OCI-LY1 (cell line): ENCODE data around the gene CCDC102B.

ENCODE experiments used
- H2AFZ ChIP-seq: fragments of 200-600 bp; sonication (generic), shearing (Covaris generic); 2 replicates; pipeline ENCODE4 v1.6.0; 2014; ENCODE audit warnings: antibody characterized with exemption, mild to moderate bottlenecking, low read length
- H3F3A ChIP-seq: fragments of 200-600 bp; sonication (generic), shearing (Covaris generic); 2 replicates; pipeline ENCODE4 v1.6.0; 2014; ENCODE audit warnings: mild to moderate bottlenecking, antibody characterized with exemption, low read length, moderate library complexity; ENCODE audit not compliant: insufficient read depth
- H3K27ac ChIP-seq: fragments of 200-600 bp; sonication (generic); 2 replicates; pipeline ENCODE4 v1.5.1; 2014; ENCODE audit warnings: low read length, mixed run types, mild to moderate bottlenecking, low read depth; ENCODE audit not compliant: poor library complexity, severe bottlenecking
- H3K27me3 ChIP-seq: fragments of 200-600 bp; sonication (generic); 2 replicates; pipeline ENCODE4 v1.6.0; 2014; ENCODE audit warnings: antibody characterized with exemption, mild to moderate bottlenecking, low read length, moderate library complexity; ENCODE audit not compliant: insufficient read depth
- H3K36me3 ChIP-seq: fragments of 200-600 bp; sonication (generic); 2 replicates; pipeline ENCODE4 v1.6.1; 2014; ENCODE audit warnings: mild to moderate bottlenecking, antibody characterized with exemption, low read length, moderate library complexity, mixed read lengths; ENCODE audit not compliant: insufficient read depth
- H3K4me1 ChIP-seq: fragments of 200-600 bp; sonication (generic); 2 replicates; pipeline ENCODE4 v1.5.1; 2014; ENCODE audit warnings: mild to moderate bottlenecking, low read length, moderate library complexity; ENCODE audit not compliant: insufficient read depth, severe bottlenecking
- H3K4me2 ChIP-seq: fragments of 200-600 bp; sonication (generic), shearing (Covaris generic); 2 replicates; pipeline ENCODE4 v1.6.1; 2014; ENCODE audit warnings: low read length
- H3K4me3 ChIP-seq: fragments of 200-600 bp; sonication (generic); 2 replicates; pipeline ENCODE4 v1.5.1; 2014; ENCODE audit warnings: low read length, low read depth, mild to moderate bottlenecking, mixed read lengths; ENCODE audit not compliant: poor library complexity, severe bottlenecking
- H3K79me2 ChIP-seq: fragments of 200-600 bp; shearing (Covaris generic); 2 replicates; pipeline ENCODE4 v1.6.1; 2016; ENCODE audit warnings: mixed run types, low read length, mixed read lengths; ENCODE audit not compliant: insufficient read depth
- H3K9ac ChIP-seq: fragments of 200-600 bp; sonication (generic), shearing (Covaris generic); 2 replicates; pipeline ENCODE4 v1.6.1; 2014; ENCODE audit warnings: mild to moderate bottlenecking, low read length, mixed read lengths
- H3K9me2 ChIP-seq: fragments of 200-600 bp; sonication (generic), shearing (Covaris generic); 2 replicates; pipeline ENCODE4 v1.6.1; 2014; ENCODE audit warnings: low read depth, mild to moderate bottlenecking, low read length, mixed read lengths
- H3K9me3 ChIP-seq: fragments of 200-600 bp; shearing (Covaris generic); 2 replicates; pipeline ENCODE4 v1.6.1; 2014; ENCODE audit warnings: low read length, mixed read lengths
- H4K20me1 ChIP-seq: fragments of 200-600 bp; sonication (generic), shearing (Covaris generic); 2 replicates; pipeline ENCODE4 v1.6.0; 2016; ENCODE audit warnings: mild to moderate bottlenecking, low read length; ENCODE audit not compliant: insufficient read depth
- EZH2 ChIP-seq: fragments of 200-600 bp; sonication (generic), shearing (Covaris generic); IDR thresholded peaks from 2 replicates; pipeline ENCODE4 v1.8.0; 2017; ENCODE audit warnings: borderline replicate concordance, mixed run types, mild to moderate bottlenecking, antibody characterized with exemption, low read length, moderate library complexity, mixed read lengths
- TF ChIP-seq, protein P1 (sequence below): fragments of 200-600 bp; sonication (generic), shearing (Covaris generic); IDR thresholded peaks from 2 replicates; pipeline ENCODE4 v1.5.1; 2017; ENCODE audit warnings: mild to moderate bottlenecking, antibody characterized with exemption, low read length, moderate library complexity, mixed read lengths

Gene CCDC102B

DNA sequence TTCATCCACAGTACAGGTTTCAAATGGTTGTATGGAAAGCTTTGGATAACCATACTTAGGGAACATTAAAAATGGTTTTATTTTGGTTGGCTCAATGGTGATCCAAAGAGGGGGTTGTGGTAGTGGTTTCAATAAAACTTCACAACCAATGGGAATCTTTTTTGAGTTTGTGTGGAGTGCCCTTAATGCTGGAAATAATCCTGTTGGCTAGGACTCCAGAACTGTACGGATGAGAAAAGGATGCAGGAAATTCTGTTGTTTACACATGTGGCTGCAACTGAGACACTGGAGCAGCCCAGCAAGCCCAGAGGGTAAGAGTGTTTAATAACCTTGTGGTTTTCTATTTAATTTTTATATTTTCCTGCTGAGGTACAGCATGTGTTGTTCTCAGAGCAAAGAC, at the start of gene CCDC102B:
Gene CCDC102B (plus strand): TSS at position 210 of the 400 bp plus-strand sequence. CDS start 38,684 bp downstream, outside the sequence.
- Histone ChIP-seq H3K27ac (no peak within 1 kb of the TSS), H3F3A (no peaks in the 10 kb centered on the region), H3K36me3 (no peaks in the 10 kb centered on the region), H3K4me1 (no peaks in the 10 kb centered on the region), H2AFZ (no peak within 1 kb of the TSS), H3K9me2 (no peaks in the 10 kb centered on the region), H4K20me1 (no peaks in the 10 kb centered on the region), H3K9me3 (no peaks in the 10 kb centered on the region), H3K4me2 (no peak within 1 kb of the TSS), H3K9ac (no peak within 1 kb of the TSS), H3K79me2 (no peaks in the 10 kb centered on the region), H3K4me3 (no peak within 1 kb of the TSS), H3K27me3 (no peaks in the 10 kb centered on the region)
- TF ChIP-seq EZH2: no peak
- TF ChIP-seq, protein P1, sequence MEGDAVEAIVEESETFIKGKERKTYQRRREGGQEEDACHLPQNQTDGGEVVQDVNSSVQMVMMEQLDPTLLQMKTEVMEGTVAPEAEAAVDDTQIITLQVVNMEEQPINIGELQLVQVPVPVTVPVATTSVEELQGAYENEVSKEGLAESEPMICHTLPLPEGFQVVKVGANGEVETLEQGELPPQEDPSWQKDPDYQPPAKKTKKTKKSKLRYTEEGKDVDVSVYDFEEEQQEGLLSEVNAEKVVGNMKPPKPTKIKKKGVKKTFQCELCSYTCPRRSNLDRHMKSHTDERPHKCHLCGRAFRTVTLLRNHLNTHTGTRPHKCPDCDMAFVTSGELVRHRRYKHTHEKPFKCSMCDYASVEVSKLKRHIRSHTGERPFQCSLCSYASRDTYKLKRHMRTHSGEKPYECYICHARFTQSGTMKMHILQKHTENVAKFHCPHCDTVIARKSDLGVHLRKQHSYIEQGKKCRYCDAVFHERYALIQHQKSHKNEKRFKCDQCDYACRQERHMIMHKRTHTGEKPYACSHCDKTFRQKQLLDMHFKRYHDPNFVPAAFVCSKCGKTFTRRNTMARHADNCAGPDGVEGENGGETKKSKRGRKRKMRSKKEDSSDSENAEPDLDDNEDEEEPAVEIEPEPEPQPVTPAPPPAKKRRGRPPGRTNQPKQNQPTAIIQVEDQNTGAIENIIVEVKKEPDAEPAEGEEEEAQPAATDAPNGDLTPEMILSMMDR: no peak

DNA sequence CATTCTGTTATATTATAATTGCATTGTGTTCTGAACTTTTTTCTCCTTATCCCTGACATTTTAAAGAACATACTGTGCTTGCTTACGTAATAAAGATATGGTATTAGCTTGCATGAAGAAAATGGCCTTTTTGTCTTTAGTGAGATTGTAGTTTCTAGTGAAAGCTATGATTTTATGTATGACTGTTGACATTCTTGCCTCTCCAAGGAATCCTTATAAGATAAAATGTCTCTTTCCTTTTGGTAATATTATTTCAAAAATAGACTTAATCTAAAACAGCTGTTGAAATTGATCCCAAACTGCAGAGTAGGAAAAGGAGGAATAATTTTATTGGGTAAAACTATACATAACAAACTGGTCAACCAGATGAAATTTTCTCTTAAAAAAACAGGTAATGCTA, 40.8 kb upstream of the CCDC102B start:
- no peak overlapping the region for H3K9ac ChIP-seq
- H3K36me3 ChIP-seq: no peaks in the 10 kb centered on the region
- no peaks in the 10 kb centered on the region for H3F3A ChIP-seq
- no peaks in the 10 kb centered on the region for H3K9me3 ChIP-seq
- H3K27me3 ChIP-seq: no peaks in the 10 kb centered on the region
- H2AFZ ChIP-seq: no peak overlapping the region
- no peak overlapping the region for H3K4me2 ChIP-seq
- TF ChIP-seq EZH2: no peak
- TF ChIP-seq, protein P1: no peak
- no peaks in the 10 kb centered on the region; the same call in 1 of the 2 replicates for H3K9me2 ChIP-seq
- no peak overlapping the region for H3K27ac ChIP-seq
- no peaks in the 10 kb centered on the region for H4K20me1 ChIP-seq
- H3K4me1 ChIP-seq: no peaks in the 10 kb centered on the region
- no peaks in the 10 kb centered on the region for H3K79me2 ChIP-seq
- H3K4me3 ChIP-seq: no peak overlapping the region

DNA sequence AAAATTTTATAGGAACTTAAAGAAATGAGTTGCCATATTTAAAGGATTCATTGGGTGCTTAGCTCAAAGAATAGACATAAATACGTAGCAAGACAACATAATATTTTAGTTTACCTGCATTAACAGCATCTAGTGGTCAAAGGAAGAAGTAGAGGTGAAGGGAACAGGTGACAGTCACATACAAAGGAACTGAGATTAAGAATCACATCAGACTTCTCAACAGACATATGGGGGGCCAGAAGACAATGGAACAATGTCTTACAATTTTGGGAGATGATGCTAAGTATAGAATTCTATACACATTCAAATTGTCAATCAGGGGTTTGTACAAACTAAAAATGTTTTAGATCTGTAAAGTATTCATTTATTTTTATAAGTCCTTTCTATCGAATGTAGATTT, 38.6 kb upstream of the CCDC102B start:
- no peaks in the 10 kb centered on the region for H3K36me3 ChIP-seq
- H3K9me2 ChIP-seq: no peaks in the 10 kb centered on the region
- no peaks in the 10 kb centered on the region for H4K20me1 ChIP-seq
- no peaks in the 10 kb centered on the region for H3K79me2 ChIP-seq
- H3F3A ChIP-seq: no peaks in the 10 kb centered on the region
- H3K9ac ChIP-seq: no peak overlapping the region
- H3K4me3 ChIP-seq: no peak overlapping the region
- H3K27me3 ChIP-seq: no peaks in the 10 kb centered on the region
- TF ChIP-seq EZH2: no peak
- TF ChIP-seq, protein P1: no peak
- no peak overlapping the region for H2AFZ ChIP-seq
- H3K4me2 ChIP-seq: no peak overlapping the region
- no peaks in the 10 kb centered on the region for H3K9me3 ChIP-seq
- H3K27ac ChIP-seq: no peak overlapping the region
- H3K4me1 ChIP-seq: no peaks in the 10 kb centered on the region
